K562 (cell line): Measurements from ENCODE around the gene PODNL1. TPM values are rescaled to one million over a fixed set of nuclear protein-coding genes. Genes with fewer than 3 reads are reported as not detected.
A peak's percentile ranks its signal among the peaks of the same experiment; 100 is the strongest.

Source experiments
- ATAC-seq: fragments of 200-7000 bp; cut with Tn5 transposase; 3 replicates; pipeline ENCODE4 v1.9.1; 2020; ENCODE audit warnings: moderate library complexity
- BruUV-seq: library from RNA; stranded (reverse); fragments of 400-500 nt; replicated peaks from 2 replicates; lab custom pipeline; 2021; lab: Mats Ljungman, UMichigan
- CTCF ChIA-PET: fragments of 300-600 bp; formaldehyde crosslinking; extraction: SDS; loops from one replicate; lab custom pipeline; 2021; ENCODE audit warnings: low intra/inter-chr PET ratio; lab: Yijun Ruan, JAX
- POLR2A ChIA-PET: fragments of 300-600, 350-650 bp; sonication (Branson Sonifier 250); formaldehyde crosslinking; extraction: SDS; loops from one replicate; lab custom pipeline; 2021; ENCODE audit warnings: antibody characterized with exemption, inconsistent platforms; lab: Yijun Ruan, JAX
- DNase-seq, 4 experiments: peaks; one replicate each; pipeline versions ENCODE4 v3.0.0 to v3.0.0-alpha.2; 2011 to 2018; ENCODE audit warnings: low spot score in 3 of 4, mixed read lengths in 3 of 4; ENCODE audit errors: extremely low read depth in 1 of 4
- FAIRE-seq: peaks from 2 replicates; lab custom pipeline; 2011; peaks lifted over from hg19 to GRCh38; lab: Jason Lieb, UNC
- H2AFZ ChIP-seq: 2 replicates; pipeline ENCODE4 v1.6.0; 2011; ENCODE audit warnings: low read depth, low read length, control low read depth, inconsistent platforms
- H3K27ac ChIP-seq: fragments of 200-600 bp; 3 replicates; pipeline ENCODE4 v1.8.0; 2011; ENCODE audit warnings: low read depth, mild to moderate bottlenecking, control low read depth, inconsistent platforms, low read length, moderate library complexity, mixed read lengths; ENCODE audit errors: extremely low read depth
- H3K27me3 ChIP-seq, 2 experiments: fragments of 300-600 bp in 1 of 2; 2 replicates in 1 of 2; 3 replicates in 1 of 2; pipeline versions ENCODE4 v1.6.0 to v1.8.0; 2011; ENCODE audit warnings: inconsistent platforms in 2 of 2, low read length in 2 of 2, mild to moderate bottlenecking in 1 of 2, mixed read lengths in 1 of 2, moderate library complexity in 1 of 2; ENCODE audit not compliant: control insufficient read depth in 2 of 2, insufficient read depth in 2 of 2
- H3K36me3 ChIP-seq: fragments of 300-600 bp; 3 replicates; pipeline ENCODE4 v1.8.0; 2011; ENCODE audit warnings: mild to moderate bottlenecking, low read length, inconsistent platforms; ENCODE audit not compliant: control insufficient read depth, insufficient read depth
- H3K4me1 ChIP-seq, 2 experiments: fragments of 200-600 bp in 1 of 2; replicated peaks in 1 of 2; 2 replicates in 1 of 2; 3 replicates in 1 of 2; pipeline versions ENCODE4 v1.5.1 to v1.8.0; 2011; ENCODE audit warnings: inconsistent platforms in 2 of 2, low read length in 2 of 2, mild to moderate bottlenecking in 1 of 2, mixed read lengths in 1 of 2, moderate library complexity in 1 of 2; ENCODE audit not compliant: control insufficient read depth in 2 of 2, insufficient read depth in 2 of 2
- H3K4me2 ChIP-seq: 2 replicates; pipeline ENCODE4 v1.6.1; 2011; ENCODE audit warnings: low read length, control low read depth, inconsistent platforms, mixed read lengths; ENCODE audit not compliant: insufficient read depth
- H3K4me3 ChIP-seq: fragments of 200-600 bp; sonication (generic), shearing (Covaris generic); 2 replicates; pipeline ENCODE4 v1.5.1; 2016; ENCODE audit warnings: control low read depth, inconsistent platforms
- H3K79me2 ChIP-seq: fragments of 200-600 bp; 3 replicates; pipeline ENCODE4 v1.8.0; 2011; ENCODE audit warnings: low read length, inconsistent platforms; ENCODE audit not compliant: control insufficient read depth, insufficient read depth
- H3K9ac ChIP-seq, 2 experiments: 2 replicates each; pipeline versions ENCODE4 v1.6.0 to v1.6.1; 2011; ENCODE audit warnings: low read depth in 2 of 2, low read length in 2 of 2, control low read depth in 1 of 2, inconsistent platforms in 1 of 2, mild to moderate bottlenecking in 1 of 2, mixed read lengths in 1 of 2; ENCODE audit not compliant: insufficient read depth in 1 of 2
- H3K9me1 ChIP-seq: one replicate; pipeline ENCODE4 v1.6.0; 2011; ENCODE audit warnings: inconsistent platforms, mild to moderate bottlenecking, low read length, moderate library complexity; ENCODE audit not compliant: control insufficient read depth, insufficient read depth
- H3K9me3 ChIP-seq: replicated peaks from 2 replicates; pipeline ENCODE4 v1.5.1; 2011; ENCODE audit warnings: low read depth, low read length, inconsistent platforms; ENCODE audit not compliant: control insufficient read depth, insufficient read depth
- H4K20me1 ChIP-seq: replicated peaks from 2 replicates; pipeline ENCODE4 v1.6.1; 2011; ENCODE audit warnings: low read length, inconsistent platforms, mixed read lengths; ENCODE audit not compliant: control insufficient read depth, insufficient read depth
- CHD2 ChIP-seq: IDR thresholded peaks from 2 replicates; pipeline ENCODE4 v1.6.1; 2011; ENCODE audit warnings: low read depth, low read length
- KAT8 ChIP-seq: fragments of 450-650 bp; IDR thresholded peaks from 2 replicates; pipeline ENCODE4 v1.6.1; 2016; ENCODE audit warnings: low read depth, mild to moderate bottlenecking
- KDM1A ChIP-seq, 2 experiments: fragments of 450-650 bp; IDR thresholded peaks; 2 replicates each; pipeline ENCODE4 v1.6.1; 2016; ENCODE audit warnings: mild to moderate bottlenecking in 2 of 2
- MAFG ChIP-seq: fragments of 450-650 bp; conservative IDR thresholded peaks from 2 replicates; pipeline ENCODE4 v1.6.1; 2016; ENCODE audit warnings: missing genetic modification characterization, missing compliant biosample characterization
- MBD2 ChIP-seq: sonication (generic); IDR thresholded peaks from 2 replicates; pipeline ENCODE4 v1.6.1; 2016; ENCODE audit warnings: low read depth, borderline replicate concordance
- NFYB ChIP-seq: IDR thresholded peaks from 2 replicates; pipeline ENCODE4 v1.6.1; 2011; ENCODE audit warnings: mild to moderate bottlenecking, moderate library complexity; ENCODE audit not compliant: insufficient read length; ENCODE audit errors: extremely low read depth
- NR4A1 ChIP-seq, 2 experiments: fragments of 250-450 bp in 1 of 2; fragments of 450-650 bp in 1 of 2; sonication (Bioruptor Pico) in 1 of 2; IDR thresholded peaks; 2 replicates each; pipeline versions ENCODE4 v1.4.0 to v1.6.1; 2016 to 2020; ENCODE audit warnings: mild to moderate bottlenecking in 2 of 2, missing compliant biosample characterization in 1 of 2, missing genetic modification characterization in 1 of 2, moderate library complexity in 1 of 2
- SAFB ChIP-seq: fragments of 200-400 bp; formaldehyde crosslinking; IDR thresholded peaks from 2 replicates; pipeline ENCODE4 v1.6.1; 2017; ENCODE audit warnings: low read depth, low read length, borderline replicate concordance
- SIN3A ChIP-seq, 2 experiments: fragments of 150-350 bp in 1 of 2; IDR thresholded peaks; 2 replicates each; pipeline ENCODE4 v1.6.1; 2011 to 2016; ENCODE audit warnings: borderline replicate concordance in 2 of 2, low read depth in 2 of 2, low read length in 2 of 2, mild to moderate bottlenecking in 2 of 2, moderate library complexity in 2 of 2; ENCODE audit not compliant: control insufficient read depth in 1 of 2
- SNIP1 ChIP-seq: fragments of 450-650 bp; IDR thresholded peaks from 2 replicates; pipeline ENCODE4 v1.7.1; 2017; ENCODE audit warnings: low read depth, mild to moderate bottlenecking
- SP2 ChIP-seq: IDR thresholded peaks from 2 replicates; pipeline ENCODE4 v1.6.1; 2011; ENCODE audit warnings: mild to moderate bottlenecking, low read depth, low read length, moderate library complexity; ENCODE audit not compliant: poor library complexity, severe bottlenecking; ENCODE audit errors: extremely low read depth
- TARDBP ChIP-seq: fragments of 450-650 bp; IDR thresholded peaks from 2 replicates; pipeline ENCODE4 v1.6.1; 2016
- ZC3H8 ChIP-seq: fragments of 450-650 bp; IDR thresholded peaks from 2 replicates; pipeline ENCODE4 v1.6.1; 2017
- ZNF3 ChIP-seq: fragments of 250-450 bp; sonication (Bioruptor Pico); IDR thresholded peaks from 2 replicates; pipeline ENCODE4 v1.5.0; 2021; ENCODE audit warnings: mild to moderate bottlenecking, moderate library complexity
- ZNF41 ChIP-seq: fragments of 250-450 bp; sonication (Bioruptor Pico); conservative IDR thresholded peaks from 2 replicates; pipeline ENCODE4 v1.4.0; 2020; ENCODE audit warnings: mild to moderate bottlenecking
- WGBS: fragments of 100-300 bp; shearing (Covaris generic); methylation state at CpG from one replicate; pipeline ENCODE4 v1.1.6; 2016; ENCODE audit warnings: low coverage, mixed read lengths; ENCODE audit not compliant: insufficient coverage; ENCODE audit errors: missing lambda C conversion rate; 5-methylcytosine and 5-hydroxymethylcytosine counted together
- in situ Hi-C: fragments of 300-500 bp; cut with MboI; formaldehyde crosslinking; loops from 4 replicates; pipeline ENCODE4 v1.15.0; 2018; ENCODE audit warnings: inconsistent platforms, mixed read lengths
- intact Hi-C: fragments of 100-400 bp; cut with micrococcal nuclease; formaldehyde crosslinking; loops from 2 replicates; pipeline ENCODE4 v1.14.2; 2022
- polyA plus RNA-seq, 8 experiments: library from polyadenylated mRNA; depleted of rRNA in 4 of 8; stranded (reverse) in 5 of 8; unstranded in 3 of 8; fragments of >200 nt; fragmentation: Nextera tagmentation in 2 of 8; fragmentation: Illumina TruSeq in 1 of 8; extraction: Ambion mirVana in 2 of 8; extraction: Trizol in 1 of 8; gene quantifications; 2 replicates each; pipeline versions ENCODE4 v1.2.1 to v1.2.3, GENCODE V29; 2011 to 2014; ENCODE audit warnings: inconsistent platforms in 1 of 8, missing spikeins in 1 of 8
- total RNA-seq, 7 experiments: library from RNA; depleted of rRNA in 6 of 7; stranded (reverse); fragments of >200 nt in 6 of 7; fragmentation: Illumina TruSeq in 2 of 7; extraction: Trizol in 2 of 7; gene quantifications; 2 replicates each; pipeline versions ENCODE4 v1.2.1 to v1.2.3, GENCODE V29; 2011 to 2021; ENCODE audit warnings: low replicate concordance in 1 of 7
- TF ChIP-seq, protein P1 (sequence below): fragments of 150-350 bp; IDR thresholded peaks from 2 replicates; pipeline ENCODE4 v1.6.1; 2014; ENCODE audit warnings: low read depth, mild to moderate bottlenecking, low read length, borderline replicate concordance
- TF ChIP-seq, protein P2 (sequence below): IDR thresholded peaks from 3 replicates; pipeline ENCODE4 v1.6.1; 2011; ENCODE audit warnings: borderline replicate concordance, mild to moderate bottlenecking, moderate library complexity; ENCODE audit not compliant: insufficient read length; ENCODE audit errors: extremely low read depth

Gene PODNL1
- total and polyA plus RNA-seq, 9 of the 15 experiments (the other 6 are each of a cell fraction or from before 2014, with no cell fraction given) = 0.18 to 0.47 (median 0.23) TPM; not detected in 3

DNA sequence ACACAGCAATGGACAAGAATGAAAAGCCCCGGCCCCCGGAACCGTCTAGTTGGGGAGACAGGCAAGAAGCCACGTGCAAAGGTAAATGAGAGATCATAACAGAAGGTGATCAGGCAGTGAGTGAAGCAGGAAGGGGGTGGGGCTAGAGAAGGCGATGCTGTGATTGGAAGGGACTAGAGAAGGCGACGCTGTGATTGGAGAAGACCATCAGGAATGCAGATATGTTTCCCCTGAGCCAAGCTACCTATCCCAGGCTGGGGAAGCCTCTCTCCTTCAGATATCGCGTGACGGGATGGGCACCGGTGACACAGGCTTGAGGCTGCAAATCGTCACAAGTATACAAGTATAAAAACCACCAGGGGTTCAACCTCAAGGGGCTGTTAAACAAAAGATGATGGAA is 35.9 kb upstream of the PODNL1 start:
- FAIRE-seq (peak; percentile 93), ATAC-seq (peak; percentile 96), DNase-seq (peak; percentile 61 to 82 (median 76))
- Histone ChIP-seq H3K36me3 (peaks cover 51% of the 10 kb centered on the region; the same call in 2 of the 3 replicates), H3K4me1 (peaks cover 0 to 21% of the 10 kb centered on the region in 2 experiments; a peak in 2 of 5 replicates), H3K79me2 (no peaks in the 10 kb centered on the region), H3K4me2 (no peak overlapping the region), H4K20me1 (no peaks in the 10 kb centered on the region), H3K9me3 (no peaks in the 10 kb centered on the region), H3K4me3 (no peak overlapping the region), H3K9me1 (no peaks in the 10 kb centered on the region), H3K9ac (no peak overlapping the region; a peak in 1 of 4 replicates), H3K27ac (no peak overlapping the region), H3K27me3 (no peaks in the 10 kb centered on the region), H2AFZ (no peak overlapping the region)
- intact Hi-C loops = no loop called here
- CTCF ChIA-PET = interaction anchor here (0.5 kb wide), 1 partner anchor 102 kb away, joined by 3 read pairs; no protein-coding TSS in a partner anchor
- BruUV-seq = no TSS peak
- in situ Hi-C loops = no loop called here
- WGBS = 48% methylated on average over 12 of the region's 12 CpGs
- POLR2A ChIA-PET = no interaction called here
- TF ChIP-seq, protein P1, sequence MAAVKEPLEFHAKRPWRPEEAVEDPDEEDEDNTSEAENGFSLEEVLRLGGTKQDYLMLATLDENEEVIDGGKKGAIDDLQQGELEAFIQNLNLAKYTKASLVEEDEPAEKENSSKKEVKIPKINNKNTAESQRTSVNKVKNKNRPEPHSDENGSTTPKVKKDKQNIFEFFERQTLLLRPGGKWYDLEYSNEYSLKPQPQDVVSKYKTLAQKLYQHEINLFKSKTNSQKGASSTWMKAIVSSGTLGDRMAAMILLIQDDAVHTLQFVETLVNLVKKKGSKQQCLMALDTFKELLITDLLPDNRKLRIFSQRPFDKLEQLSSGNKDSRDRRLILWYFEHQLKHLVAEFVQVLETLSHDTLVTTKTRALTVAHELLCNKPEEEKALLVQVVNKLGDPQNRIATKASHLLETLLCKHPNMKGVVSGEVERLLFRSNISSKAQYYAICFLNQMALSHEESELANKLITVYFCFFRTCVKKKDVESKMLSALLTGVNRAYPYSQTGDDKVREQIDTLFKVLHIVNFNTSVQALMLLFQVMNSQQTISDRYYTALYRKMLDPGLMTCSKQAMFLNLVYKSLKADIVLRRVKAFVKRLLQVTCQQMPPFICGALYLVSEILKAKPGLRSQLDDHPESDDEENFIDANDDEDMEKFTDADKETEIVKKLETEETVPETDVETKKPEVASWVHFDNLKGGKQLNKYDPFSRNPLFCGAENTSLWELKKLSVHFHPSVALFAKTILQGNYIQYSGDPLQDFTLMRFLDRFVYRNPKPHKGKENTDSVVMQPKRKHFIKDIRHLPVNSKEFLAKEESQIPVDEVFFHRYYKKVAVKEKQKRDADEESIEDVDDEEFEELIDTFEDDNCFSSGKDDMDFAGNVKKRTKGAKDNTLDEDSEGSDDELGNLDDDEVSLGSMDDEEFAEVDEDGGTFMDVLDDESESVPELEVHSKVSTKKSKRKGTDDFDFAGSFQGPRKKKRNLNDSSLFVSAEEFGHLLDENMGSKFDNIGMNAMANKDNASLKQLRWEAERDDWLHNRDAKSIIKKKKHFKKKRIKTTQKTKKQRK = no peak
- no peak for TF ChIP-seq NR4A1 (CRISPR knock-in tag; IDR thresholded peaks at IDR 0.05)
- TF ChIP-seq NR4A1 (tag; IDR thresholded peaks at IDR 0.05) = no peak
- no peak for TF ChIP-seq MAFG
- no peak for TF ChIP-seq TARDBP
- no peak for TF ChIP-seq ZC3H8
- no peak for TF ChIP-seq MBD2
- TF ChIP-seq SP2 = peak; percentile 5
- TF ChIP-seq, protein P2, sequence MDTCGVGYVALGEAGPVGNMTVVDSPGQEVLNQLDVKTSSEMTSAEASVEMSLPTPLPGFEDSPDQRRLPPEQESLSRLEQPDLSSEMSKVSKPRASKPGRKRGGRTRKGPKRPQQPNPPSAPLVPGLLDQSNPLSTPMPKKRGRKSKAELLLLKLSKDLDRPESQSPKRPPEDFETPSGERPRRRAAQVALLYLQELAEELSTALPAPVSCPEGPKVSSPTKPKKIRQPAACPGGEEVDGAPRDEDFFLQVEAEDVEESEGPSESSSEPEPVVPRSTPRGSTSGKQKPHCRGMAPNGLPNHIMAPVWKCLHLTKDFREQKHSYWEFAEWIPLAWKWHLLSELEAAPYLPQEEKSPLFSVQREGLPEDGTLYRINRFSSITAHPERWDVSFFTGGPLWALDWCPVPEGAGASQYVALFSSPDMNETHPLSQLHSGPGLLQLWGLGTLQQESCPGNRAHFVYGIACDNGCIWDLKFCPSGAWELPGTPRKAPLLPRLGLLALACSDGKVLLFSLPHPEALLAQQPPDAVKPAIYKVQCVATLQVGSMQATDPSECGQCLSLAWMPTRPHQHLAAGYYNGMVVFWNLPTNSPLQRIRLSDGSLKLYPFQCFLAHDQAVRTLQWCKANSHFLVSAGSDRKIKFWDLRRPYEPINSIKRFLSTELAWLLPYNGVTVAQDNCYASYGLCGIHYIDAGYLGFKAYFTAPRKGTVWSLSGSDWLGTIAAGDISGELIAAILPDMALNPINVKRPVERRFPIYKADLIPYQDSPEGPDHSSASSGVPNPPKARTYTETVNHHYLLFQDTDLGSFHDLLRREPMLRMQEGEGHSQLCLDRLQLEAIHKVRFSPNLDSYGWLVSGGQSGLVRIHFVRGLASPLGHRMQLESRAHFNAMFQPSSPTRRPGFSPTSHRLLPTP = no peak
- no peak for TF ChIP-seq KAT8
- peak; percentile 25 to 63; a peak in 1 of 4 replicates for TF ChIP-seq KDM1A (IDR thresholded peaks at IDR 0.05)
- TF ChIP-seq CHD2 = peak; percentile 73
- no peak for TF ChIP-seq ZNF3 (CRISPR knock-in tag)
- TF ChIP-seq SIN3A (IDR thresholded peaks at IDR 0.05; ENCODE audit: borderline replicate concordance in 2 of 2, control insufficient read depth in 1 of 2, low read depth in 2 of 2, low read length in 2 of 2) = no peak
- no peak for TF ChIP-seq SAFB
- no peak for TF ChIP-seq ZNF41 (CRISPR knock-in tag)
- TF ChIP-seq SNIP1 = no peak
- peak; percentile 78 for TF ChIP-seq NFYB
